DND-41 (cell line): ENCODE data around the gene THSD7A.

Source experiments
- ATAC-seq: fragments of 200-7000 bp; cut with Tn5 transposase; 3 replicates; pipeline ENCODE4 v1.9.1; 2021; ENCODE audit warnings: low read depth; ENCODE audit not compliant: insufficient read depth
- DNase-seq: peaks from one replicate; pipeline ENCODE4 v3.0.0-alpha.2; 2020
- H2AFZ ChIP-seq: 2 replicates; pipeline ENCODE4 v1.6.0; 2012; ENCODE audit warnings: low read depth, low read length
- H3K27ac ChIP-seq: 2 replicates; pipeline ENCODE4 v1.5.1; 2012; ENCODE audit warnings: low read length, inconsistent platforms
- H3K27me3 ChIP-seq: fragments of 200-600 bp; sonication (generic); 2 replicates; pipeline ENCODE4 v1.6.0; 2012; ENCODE audit warnings: low read length, mild to moderate bottlenecking, inconsistent platforms; ENCODE audit not compliant: insufficient read depth, poor library complexity
- H3K36me3 ChIP-seq: 2 replicates; pipeline ENCODE4 v1.5.1; 2012; ENCODE audit warnings: low read length, inconsistent platforms; ENCODE audit not compliant: insufficient read depth
- H3K4me1 ChIP-seq: 2 replicates; pipeline ENCODE4 v1.5.1; 2012; ENCODE audit warnings: mild to moderate bottlenecking, low read length; ENCODE audit not compliant: insufficient read depth
- H3K4me2 ChIP-seq: 2 replicates; pipeline ENCODE4 v1.6.0; 2012; ENCODE audit warnings: mild to moderate bottlenecking, moderate library complexity, low read length, inconsistent platforms; ENCODE audit not compliant: insufficient read depth
- H3K4me3 ChIP-seq, 2 experiments: fragments of 200-600 bp in 1 of 2; shearing (Covaris generic) in 1 of 2; 2 replicates each; pipeline ENCODE4 v1.5.1; 2012 to 2016; ENCODE audit warnings: inconsistent platforms in 2 of 2, low read length in 2 of 2, mild to moderate bottlenecking in 2 of 2, low read depth in 1 of 2, moderate library complexity in 1 of 2
- H3K79me2 ChIP-seq: 2 replicates; pipeline ENCODE4 v1.6.0; 2012; ENCODE audit warnings: low read length, inconsistent platforms; ENCODE audit not compliant: insufficient read depth
- H3K9ac ChIP-seq: 2 replicates; pipeline ENCODE4 v1.6.0; 2012; ENCODE audit warnings: low read depth, mild to moderate bottlenecking, inconsistent platforms, low read length, moderate library complexity
- H3K9me3 ChIP-seq: 2 replicates; pipeline ENCODE4 v1.5.1; 2012; ENCODE audit warnings: low read length, moderate library complexity, mild to moderate bottlenecking, inconsistent platforms; ENCODE audit not compliant: insufficient read depth, severe bottlenecking
- H4K20me1 ChIP-seq: 2 replicates; pipeline ENCODE4 v1.6.0; 2012; ENCODE audit warnings: low read length; ENCODE audit not compliant: insufficient read depth
- EZH2 ChIP-seq: IDR thresholded peaks from 3 replicates; pipeline ENCODE4 v1.6.1; 2012; ENCODE audit warnings: borderline replicate concordance, low read depth, mild to moderate bottlenecking, moderate library complexity, low read length, inconsistent platforms; ENCODE audit not compliant: severe bottlenecking
- TF ChIP-seq, protein P1 (sequence below): IDR thresholded peaks from 2 replicates; pipeline ENCODE4 v1.5.1; 2012; ENCODE audit warnings: borderline replicate concordance, low read length, moderate library complexity, mild to moderate bottlenecking; ENCODE audit not compliant: poor library complexity, severe bottlenecking; ENCODE audit errors: extremely low read depth

The THSD7A gene

GRCh38 chr7:11492307-11492706 is 339.7 kb downstream of the THSD7A start:
- ATAC-seq (no peak), DNase-seq (no peak)
- no peaks in the 10 kb centered on the region for H3K9me3 ChIP-seq
- no peaks in the 10 kb centered on the region for H3K4me1 ChIP-seq
- H3K36me3 ChIP-seq: no peaks in the 10 kb centered on the region
- no peak overlapping the region for H3K4me2 ChIP-seq
- H4K20me1 ChIP-seq: no peaks in the 10 kb centered on the region
- H3K4me3 ChIP-seq: no peak overlapping the region
- no peak overlapping the region for H3K27ac ChIP-seq
- no peak overlapping the region for H3K9ac ChIP-seq
- no peak for TF ChIP-seq EZH2
- TF ChIP-seq, protein P1, sequence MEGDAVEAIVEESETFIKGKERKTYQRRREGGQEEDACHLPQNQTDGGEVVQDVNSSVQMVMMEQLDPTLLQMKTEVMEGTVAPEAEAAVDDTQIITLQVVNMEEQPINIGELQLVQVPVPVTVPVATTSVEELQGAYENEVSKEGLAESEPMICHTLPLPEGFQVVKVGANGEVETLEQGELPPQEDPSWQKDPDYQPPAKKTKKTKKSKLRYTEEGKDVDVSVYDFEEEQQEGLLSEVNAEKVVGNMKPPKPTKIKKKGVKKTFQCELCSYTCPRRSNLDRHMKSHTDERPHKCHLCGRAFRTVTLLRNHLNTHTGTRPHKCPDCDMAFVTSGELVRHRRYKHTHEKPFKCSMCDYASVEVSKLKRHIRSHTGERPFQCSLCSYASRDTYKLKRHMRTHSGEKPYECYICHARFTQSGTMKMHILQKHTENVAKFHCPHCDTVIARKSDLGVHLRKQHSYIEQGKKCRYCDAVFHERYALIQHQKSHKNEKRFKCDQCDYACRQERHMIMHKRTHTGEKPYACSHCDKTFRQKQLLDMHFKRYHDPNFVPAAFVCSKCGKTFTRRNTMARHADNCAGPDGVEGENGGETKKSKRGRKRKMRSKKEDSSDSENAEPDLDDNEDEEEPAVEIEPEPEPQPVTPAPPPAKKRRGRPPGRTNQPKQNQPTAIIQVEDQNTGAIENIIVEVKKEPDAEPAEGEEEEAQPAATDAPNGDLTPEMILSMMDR: no peak
- no peaks in the 10 kb centered on the region for H3K79me2 ChIP-seq
- no peaks in the 10 kb centered on the region for H3K27me3 ChIP-seq
- H2AFZ ChIP-seq: no peak overlapping the region

GRCh38 chr7:11491811-11492210 is 340.2 kb downstream of the THSD7A start:
- no peak overlapping the region for H2AFZ ChIP-seq
- no peak overlapping the region for H3K27ac ChIP-seq
- no peaks in the 10 kb centered on the region for H3K36me3 ChIP-seq
- no peak for DNase-seq
- TF ChIP-seq, protein P1: no peak
- no peak for TF ChIP-seq EZH2
- ATAC-seq: no peak
- H3K4me1 ChIP-seq: no peaks in the 10 kb centered on the region
- H3K27me3 ChIP-seq: no peaks in the 10 kb centered on the region
- H3K79me2 ChIP-seq: no peaks in the 10 kb centered on the region
- H3K9me3 ChIP-seq: no peaks in the 10 kb centered on the region
- H3K4me3 ChIP-seq: no peak overlapping the region
- H4K20me1 ChIP-seq: no peaks in the 10 kb centered on the region
- no peak overlapping the region for H3K9ac ChIP-seq
- H3K4me2 ChIP-seq: no peak overlapping the region

DNA sequence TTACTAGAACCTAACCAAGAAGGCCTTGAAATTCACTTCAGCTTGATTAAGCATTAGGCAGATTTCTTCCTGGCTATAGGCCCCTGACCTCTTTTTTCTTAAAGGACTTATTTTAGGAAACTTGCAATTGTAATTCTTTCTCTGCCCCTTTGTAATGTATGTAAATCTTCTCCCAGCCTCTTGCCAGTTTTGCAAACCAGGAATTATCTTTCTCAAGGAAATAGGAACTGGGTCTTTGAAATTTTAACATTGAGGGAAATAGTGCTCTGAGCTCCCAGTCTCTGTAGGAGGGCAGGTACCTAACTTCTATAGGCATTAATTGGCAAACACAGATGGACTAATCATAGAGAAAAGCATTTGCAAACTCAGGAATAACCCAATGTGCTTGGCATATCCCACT is 342.7 kb downstream of the THSD7A start:
- ATAC-seq (no peak), DNase-seq (no peak)
- Histone ChIP-seq H3K9ac (no peak overlapping the region), H2AFZ (no peak overlapping the region), H3K4me2 (no peak overlapping the region), H4K20me1 (no peaks in the 10 kb centered on the region), H3K36me3 (no peaks in the 10 kb centered on the region), H3K27me3 (no peaks in the 10 kb centered on the region), H3K27ac (no peak overlapping the region), H3K9me3 (no peaks in the 10 kb centered on the region), H3K4me1 (no peaks in the 10 kb centered on the region), H3K4me3 (no peak overlapping the region), H3K79me2 (no peaks in the 10 kb centered on the region)
- TF ChIP-seq, protein P1: no peak
- no peak for TF ChIP-seq EZH2

GRCh38 chr7:11486271-11486670 is 345.7 kb downstream of the THSD7A start:
- H4K20me1 ChIP-seq: no peaks in the 10 kb centered on the region
- no peak overlapping the region for H3K4me3 ChIP-seq
- no peaks in the 10 kb centered on the region for H3K79me2 ChIP-seq
- no peak overlapping the region for H3K4me2 ChIP-seq
- ATAC-seq (no peak), DNase-seq (no peak)
- no peaks in the 10 kb centered on the region for H3K9me3 ChIP-seq
- no peaks in the 10 kb centered on the region for H3K27me3 ChIP-seq
- no peaks in the 10 kb centered on the region for H3K36me3 ChIP-seq
- no peaks in the 10 kb centered on the region for H3K4me1 ChIP-seq
- no peak for TF ChIP-seq EZH2
- TF ChIP-seq, protein P1: no peak
- no peak overlapping the region for H2AFZ ChIP-seq
- no peak overlapping the region for H3K27ac ChIP-seq
- H3K9ac ChIP-seq: no peak overlapping the region
